IPS-NIHi11 (cell line): ENCODE measurements around the gene DRG2.

Experiments
- DNase-seq: peaks from one replicate; pipeline ENCODE4 v3.0.0; 2012; ENCODE audit warnings: mixed read lengths, low spot score

Gene DRG2

DNA sequence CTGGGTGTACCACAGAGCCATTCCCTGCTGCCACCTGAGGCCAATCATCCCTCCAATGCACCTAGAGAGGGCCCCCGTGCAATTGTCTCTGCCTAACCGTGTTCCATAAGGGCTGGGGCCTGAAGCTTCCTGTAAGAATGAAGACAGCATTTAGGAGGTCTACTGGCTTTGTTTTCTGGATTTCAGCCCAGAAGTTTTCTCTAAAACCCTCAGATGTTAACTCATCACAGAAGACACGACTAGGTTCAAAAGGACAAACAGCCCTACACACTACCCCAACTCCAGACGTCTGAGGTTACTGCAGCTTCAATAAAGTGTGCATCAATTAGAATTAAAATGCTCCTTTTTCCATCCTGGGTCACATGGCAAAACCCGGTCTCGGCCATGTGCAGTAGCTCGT lies 10.8 kb upstream of the DRG2 start:
- no peak for DNase-seq

DNA sequence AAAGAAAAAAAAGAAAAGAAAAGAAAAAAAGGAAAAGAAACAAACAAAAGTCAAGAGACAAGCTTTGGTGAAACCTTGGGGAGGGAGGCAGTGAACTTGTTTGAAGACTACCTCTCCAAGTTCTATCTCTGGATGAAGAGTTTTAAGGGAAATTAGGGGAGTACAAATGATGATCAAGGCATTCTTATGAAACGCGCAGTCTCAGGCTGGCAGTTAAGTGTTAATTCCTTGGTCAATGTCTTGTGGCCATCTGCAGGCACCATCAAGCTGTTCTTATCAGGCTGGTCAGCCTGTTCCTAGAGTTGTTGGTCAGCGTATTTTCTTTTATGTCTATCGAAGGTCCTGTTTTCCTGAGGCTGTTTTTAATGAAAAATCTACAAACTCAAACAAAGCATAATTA lies 8.2 kb upstream of the DRG2 start:
- no peak for DNase-seq

DNA sequence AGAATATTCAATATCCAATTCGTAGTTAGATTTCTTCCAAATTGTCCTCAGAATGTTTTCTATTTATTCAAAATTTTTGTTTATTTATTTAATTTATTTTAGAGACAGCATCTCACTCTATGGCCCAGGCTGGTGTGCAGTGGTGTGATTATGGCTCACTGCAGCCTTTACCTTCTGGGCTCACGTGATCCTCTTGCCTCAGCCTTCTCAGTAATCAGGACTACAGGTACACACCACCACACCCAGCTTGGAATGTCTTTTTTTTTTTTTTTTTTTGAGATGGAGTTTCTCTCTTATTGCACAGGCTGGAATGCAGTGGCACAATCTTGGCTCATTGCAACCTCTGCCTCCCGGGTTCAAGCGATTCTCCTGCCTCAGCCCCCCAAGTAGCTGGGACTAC lies 3.5 kb upstream of the DRG2 start:
- DNase-seq = no peak

DNA sequence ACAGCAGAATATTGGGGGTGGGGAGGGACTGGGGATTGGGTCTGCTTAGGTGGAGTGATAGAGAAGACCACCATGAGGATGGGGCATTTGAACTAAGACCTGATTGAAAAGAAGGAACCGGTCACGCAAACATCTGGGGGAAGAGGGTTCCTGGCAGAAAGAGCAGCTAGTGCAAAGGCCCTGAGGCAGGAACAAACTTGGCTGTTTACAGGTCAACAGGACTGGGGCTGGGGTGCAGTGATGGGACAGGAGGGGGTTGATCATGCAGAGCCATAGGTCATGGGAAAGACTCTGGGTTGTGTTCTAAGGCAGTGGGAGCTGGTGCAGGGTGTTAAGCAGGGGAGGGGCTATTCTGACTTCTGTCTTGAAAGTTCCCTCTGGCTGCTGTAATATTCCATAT lies 1.9 kb downstream of the DRG2 start:
- DNase-seq = no peak

DNA sequence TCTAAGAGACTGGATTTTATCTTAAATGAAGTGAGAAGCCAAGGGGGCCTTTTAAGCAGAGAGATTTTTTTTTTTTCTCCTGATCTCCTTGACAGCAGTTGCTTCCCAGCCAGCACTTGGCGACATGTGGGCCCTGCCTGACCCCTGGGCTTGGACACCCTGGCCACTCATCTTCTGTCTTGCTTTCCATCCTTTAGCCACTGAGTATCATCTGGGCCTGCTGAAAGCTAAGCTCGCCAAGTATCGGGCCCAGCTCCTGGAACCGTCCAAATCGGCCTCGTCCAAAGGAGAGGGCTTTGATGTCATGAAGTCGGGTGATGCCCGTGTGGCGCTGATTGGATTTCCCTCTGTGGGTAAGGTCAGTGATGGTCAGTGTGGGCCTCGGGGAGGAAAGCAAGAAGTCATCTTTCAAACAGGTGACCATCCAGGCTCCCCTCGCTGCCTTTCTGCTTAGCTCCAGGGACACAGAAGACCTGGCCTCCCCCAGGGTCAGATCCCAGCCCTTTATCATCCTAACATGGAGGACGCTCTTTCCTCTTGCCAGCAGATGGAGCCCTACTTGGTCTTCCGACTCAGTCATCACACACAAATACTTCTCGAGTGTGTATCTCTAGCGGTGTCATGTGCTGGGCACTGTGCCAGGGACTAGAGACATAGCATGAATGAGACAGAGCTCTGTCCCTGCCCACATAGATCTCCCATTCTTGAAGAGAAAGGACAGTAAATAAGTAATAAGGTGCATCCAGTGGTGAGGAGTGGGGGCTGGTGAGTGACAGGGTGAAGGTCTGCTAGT lies 6.1 kb downstream of the DRG2 start:
- peak; percentile 52 for DNase-seq

DNA sequence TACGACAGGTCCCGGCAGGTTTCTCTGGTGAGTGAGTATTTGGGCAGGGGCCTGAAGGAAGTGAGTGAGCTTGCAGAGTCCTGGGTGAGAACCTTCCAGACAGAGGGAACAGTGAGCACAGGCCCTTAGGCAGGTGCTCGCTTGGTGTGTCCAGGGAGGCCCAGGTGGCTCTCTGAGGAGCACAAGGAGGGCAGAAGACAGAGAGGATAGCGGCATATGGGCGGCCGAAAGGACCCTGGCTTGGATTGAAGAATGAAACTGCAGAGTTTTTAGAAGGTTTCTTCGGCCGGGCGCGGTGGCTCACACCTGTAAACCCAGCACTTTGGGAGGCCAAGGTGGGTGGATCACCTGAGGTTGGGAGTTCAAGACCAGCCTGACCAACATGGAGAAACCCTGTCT lies 6.7 kb downstream of the DRG2 start:
- no peak for DNase-seq

DNA sequence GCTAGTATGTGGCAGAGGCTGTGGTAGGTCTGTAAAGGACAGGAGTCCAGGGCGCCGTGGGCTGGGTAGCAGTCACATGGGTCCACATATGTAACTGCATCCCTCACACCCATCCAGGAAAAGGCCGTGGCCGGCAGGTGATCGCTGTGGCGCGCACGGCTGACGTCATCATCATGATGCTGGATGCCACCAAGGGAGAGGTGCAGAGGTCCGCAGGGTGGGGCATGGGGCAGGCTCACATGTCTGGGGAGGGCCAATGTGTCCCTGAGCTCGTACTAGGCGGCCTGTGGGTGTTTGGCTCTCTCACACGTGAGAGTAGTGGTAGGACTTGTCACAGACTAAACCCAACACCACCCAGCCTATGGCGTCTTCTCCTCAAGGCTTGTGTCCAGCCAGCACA lies 11.8 kb downstream of the DRG2 start:
- DNase-seq = no peak

DNA sequence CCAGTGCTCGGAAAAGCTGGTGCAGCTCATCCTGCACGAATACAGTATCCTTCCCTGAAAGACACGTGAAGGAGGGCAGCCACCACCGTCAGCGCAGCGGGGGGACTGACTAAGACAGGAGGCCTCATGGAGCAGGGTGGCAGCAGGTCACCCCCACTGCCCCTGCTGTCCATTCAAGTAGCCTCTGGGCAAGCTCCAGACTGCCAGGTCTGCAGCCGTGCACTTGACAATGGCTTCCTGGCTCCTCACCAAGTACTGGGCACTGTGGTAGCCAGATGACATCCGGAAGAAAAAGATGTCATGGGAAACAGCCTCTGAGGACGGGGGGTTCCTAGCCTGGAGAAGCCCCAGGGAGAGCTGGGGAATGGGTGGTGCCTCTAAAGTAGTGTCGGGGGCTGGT lies 12.9 kb downstream of the DRG2 start:
- DNase-seq = no peak

DNA sequence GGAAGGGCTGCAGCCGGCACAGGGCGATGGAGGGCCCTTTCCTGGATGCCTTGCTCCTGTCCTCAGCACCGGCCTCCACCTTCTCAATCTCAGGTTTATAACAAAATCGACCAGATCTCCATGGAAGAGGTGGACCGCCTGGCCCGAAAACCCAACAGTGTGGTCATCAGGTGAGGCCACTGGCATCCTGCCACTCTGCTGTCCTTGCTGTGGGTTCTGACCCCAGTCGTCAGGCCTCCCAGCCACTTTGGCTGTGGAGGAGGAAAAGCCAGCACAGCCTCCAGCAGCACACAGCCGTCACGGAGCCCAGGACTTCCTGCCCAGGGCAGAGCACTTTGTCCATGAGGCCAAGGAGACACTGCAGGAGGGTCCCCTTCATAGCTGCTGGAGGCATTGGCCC lies 14.1 kb downstream of the DRG2 start:
- DNase-seq = no peak

DNA sequence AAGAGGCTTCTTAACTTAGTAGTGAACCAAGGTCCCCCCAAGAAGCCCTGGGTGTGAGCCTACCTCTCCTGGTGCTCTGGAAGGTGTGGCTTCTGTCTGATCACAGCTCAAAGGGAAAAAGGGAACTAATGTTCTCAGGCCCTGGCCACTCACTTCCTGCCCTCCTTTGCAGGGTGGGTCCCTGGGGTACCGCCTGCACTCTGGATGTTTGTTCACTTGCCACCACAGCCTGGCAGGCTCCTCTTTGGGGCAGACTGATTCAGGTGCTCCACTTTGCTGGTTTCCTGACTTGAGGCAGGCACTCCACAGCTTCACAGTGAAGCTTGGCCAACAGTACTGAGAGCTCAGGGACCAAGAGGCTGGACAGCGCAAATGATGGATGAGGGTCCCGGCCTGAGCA lies 14.9 kb downstream of the DRG2 start:
- DNase-seq = no peak

DNA sequence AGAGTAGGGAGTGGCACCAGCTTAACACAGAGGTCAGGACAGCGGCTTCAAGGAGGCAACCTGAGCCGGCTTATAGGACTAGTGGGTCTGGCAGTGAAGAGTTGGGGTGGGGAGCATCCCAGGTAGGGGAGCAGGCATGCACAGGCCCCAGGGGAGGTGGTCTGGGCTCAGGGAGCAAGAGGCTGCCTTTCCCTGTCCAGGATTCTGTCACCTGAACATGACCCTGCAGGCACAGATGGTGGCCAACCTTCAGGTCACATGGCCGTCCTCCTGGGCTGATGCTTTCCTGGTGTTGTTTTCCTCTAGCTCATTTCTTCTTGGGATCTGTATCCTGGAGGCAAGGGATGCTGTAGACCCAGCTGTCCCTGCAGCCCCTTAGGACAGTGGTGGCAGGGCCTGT lies 17.3 kb downstream of the DRG2 start:
- no peak for DNase-seq

DNA sequence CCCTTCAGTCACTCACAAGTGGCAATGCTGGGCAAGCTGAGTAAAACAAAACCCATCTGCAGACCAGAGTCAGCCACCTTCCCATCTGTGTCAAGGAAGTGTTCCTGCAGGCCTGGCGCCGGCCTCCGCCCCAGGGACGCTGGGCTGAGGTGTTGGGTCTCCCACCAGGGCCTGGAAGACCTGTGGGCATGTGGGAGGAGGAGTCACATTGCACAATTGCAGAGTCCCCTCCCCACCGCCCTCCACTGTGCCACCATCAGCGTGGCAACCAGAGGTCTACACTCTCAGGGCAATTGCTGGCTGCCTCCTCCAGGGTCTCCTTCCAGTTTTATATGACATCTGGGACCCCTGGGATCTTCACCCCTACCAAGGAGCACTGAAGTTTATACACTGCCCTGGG lies 17.8 kb downstream of the DRG2 start:
- DNase-seq = no peak

DNA sequence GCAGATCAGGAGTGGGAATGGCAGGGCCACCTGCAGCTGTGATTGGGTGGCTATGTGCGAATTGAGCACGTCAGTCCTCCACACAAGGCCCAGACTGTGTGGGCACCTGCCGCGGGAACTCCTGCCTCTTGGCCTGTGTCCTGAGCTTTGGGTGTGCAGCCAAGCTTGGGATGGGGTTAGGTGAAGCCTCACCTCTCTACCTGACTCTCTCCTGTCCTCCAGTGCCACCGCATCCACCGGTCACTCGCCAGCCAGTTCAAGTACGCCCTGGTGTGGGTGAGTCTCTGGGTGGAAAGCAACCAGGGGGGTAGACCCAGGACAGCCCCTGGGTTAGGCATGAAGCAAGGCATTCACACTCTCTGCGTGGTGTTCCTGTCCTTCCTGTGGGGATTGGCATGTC lies 18.5 kb downstream of the DRG2 start:
- DNase-seq = no peak

DNA sequence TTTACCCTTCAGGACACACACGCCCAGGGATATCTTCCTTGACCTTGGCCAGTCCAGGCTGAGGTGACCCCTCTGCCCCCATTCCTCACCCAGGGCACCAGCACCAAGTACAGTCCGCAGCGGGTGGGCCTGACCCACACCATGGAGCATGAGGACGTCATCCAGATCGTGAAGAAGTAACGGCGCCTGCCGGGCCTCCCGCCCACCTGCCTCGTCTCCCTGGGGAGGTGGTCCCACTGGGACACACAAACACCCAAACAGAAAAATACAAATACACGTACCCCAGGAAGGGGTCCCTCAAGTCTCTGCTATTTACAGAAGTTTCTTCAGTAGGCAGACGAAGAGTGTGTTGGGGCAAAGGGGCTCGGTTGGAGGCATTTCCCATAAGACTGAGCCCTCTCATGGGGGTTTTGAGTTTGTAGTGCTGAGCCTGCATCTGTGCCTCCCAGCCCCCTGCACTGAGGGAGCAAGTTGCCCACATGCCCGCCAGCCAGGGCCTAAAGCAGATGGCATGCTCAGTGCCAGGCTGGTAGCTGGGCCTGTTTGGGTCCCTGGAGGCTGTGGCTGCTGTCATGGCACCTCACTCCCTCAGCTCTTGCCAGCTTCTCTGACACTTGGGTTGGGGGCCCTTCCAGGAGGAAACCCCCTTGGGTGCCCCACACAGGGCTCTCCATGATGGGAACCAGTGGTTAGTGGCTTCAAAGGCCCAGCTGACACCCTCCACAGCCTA lies 19.5 kb downstream of the DRG2 start:
- DNase-seq = no peak

DNA sequence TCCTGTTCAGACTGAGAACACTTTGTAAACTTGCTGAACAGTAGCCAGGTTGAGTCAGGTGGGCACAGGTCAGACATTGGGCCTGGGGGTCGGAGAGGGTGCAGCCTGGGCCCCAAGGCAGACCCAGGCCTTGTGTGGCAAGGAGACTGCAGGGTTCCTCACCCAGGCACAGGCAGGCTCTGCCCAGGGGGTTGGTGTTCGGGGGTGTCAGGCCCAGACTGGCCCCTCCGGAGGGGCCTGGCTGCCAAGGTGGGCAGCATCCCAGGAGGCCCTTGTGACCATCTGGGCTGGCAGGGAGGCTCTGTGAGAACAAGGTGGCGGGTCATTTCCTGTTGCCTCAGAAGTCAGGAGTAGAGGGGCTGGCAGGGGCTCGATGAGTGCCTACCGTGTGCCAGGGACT lies 20.2 kb downstream of the DRG2 start:
- DNase-seq = no peak

DNA sequence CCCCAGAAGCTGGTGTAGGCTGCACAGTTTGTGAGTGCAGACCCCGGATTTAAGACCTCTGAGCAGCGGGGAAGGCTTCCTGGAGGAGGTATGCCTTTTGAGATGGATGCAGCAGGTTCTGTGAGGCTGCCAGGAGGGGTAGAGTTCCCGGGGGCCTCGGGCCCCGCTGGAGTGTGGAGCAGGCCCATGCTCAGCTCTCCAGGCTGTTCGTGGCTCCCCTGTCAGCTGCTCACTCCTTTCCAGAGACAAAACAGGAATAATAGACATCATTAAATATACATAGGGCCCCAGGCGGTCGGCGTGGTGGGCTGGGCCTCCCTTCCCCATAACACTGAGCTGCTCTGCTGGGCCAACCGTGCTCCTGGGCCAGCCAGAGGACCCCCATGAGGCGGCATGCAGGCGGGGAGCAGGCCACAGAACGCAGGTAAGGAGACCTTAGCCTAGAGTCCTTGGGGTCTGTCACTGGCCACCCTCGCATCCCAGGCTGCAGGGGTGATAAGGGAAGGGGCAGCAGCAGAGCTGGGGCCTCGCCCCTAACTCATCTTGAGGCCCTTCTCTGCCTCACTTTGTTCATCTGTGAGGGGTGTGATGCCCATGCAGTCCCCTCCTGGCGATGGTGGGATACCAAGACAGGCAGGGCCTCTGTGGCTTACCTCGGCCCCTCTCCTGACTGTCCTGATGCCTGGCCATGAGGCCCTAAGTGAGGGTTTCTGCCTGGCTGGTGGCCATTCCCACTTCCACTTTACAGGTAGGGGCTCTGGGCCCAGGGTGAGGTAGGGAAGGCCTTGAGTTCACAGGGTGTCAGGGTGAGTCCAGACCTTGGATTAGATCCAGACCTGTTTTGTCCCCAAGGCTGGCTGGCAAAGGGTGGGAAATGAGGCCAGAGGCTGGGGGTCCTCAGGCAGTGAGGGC lies 20.9 kb downstream of the DRG2 start, which contains the start of gene MYO15A:
MYO15A (plus strand) TSS at position 356 of the 912 bp plus-strand sequence. CDS start 10,045 bp downstream, outside the sequence.
- no peak for DNase-seq

DNA sequence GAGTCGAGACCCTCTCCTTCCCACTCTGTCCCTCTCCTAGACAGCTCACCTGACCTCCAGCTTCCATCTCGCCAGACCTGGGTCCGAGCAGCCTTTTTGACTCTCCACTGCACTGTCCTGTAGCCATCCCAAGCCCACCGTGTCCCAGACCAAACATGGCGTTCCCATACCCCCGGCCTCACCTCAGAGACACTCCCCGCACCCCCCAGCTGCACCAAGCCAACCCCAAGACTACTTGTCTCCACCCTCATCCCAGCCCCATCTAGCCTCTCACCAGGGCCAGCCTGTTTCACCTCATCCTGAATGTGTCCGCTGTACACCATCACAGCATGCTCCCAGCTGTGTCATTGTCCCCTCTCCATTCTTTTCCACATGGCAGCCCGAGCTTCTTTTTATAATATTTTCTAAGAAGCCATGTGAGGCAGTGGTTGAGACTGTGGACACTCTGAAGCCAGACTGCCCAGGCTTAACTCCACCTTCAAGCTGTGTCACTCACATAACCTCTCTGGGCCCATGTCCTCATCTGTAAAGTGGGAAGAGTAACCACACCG lies 22.3 kb downstream of the DRG2 start:
- no peak for DNase-seq

DNA sequence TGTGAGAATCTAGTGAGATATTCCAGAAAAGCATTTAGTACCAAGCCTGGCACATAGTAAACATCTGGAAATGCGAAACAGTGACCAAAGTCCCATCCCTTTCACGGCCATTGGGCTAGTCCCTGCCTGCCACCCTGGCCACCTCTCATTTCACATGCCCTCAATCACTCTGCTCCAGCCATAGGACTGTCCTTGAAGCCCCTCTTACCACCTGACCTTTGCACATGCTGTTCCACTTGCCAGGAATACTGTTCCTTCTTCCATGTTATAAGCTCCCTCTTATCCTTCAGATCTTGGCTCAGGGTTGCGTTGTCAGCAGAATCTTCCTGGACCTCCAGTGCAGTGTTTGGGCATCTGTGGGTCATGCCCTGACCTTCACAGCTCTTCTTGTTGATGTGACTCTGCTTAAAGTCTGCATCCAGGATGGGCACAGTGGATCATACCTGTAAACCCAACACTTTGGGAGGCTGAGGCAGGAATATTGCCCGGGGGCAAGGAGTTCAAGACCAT lies 22.9 kb downstream of the DRG2 start:
- DNase-seq = no peak

DNA sequence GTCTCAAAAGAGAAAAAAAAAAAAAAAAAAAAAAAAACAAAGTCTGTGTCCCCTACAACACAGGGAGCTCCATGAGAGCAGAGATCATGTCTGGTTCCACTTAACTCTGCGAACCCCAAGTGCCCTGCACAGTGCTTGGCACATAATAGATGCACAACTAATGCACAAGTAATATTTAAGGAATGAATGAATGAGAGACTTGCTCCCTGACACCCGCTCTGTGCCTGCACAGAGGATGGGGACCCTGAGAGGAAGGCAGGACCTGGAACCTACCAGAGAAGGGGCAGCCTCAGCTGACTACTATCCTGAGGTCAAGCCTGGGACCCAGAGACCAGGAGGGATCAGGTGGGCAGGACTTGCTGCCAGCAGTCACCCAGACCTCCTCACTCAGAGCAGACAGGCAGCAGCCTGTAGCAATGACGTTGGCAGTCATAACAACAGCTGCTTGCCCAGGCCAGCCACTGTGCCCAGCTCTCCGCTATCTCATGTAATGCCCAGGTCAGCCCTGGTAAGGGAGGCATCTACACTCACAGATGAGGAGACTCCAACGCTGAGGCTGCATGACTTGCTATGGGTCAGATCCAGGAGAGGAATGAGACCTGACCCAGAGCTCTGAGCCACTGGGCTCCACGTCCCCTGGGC lies 23.7 kb downstream of the DRG2 start:
- no peak for DNase-seq

DNA sequence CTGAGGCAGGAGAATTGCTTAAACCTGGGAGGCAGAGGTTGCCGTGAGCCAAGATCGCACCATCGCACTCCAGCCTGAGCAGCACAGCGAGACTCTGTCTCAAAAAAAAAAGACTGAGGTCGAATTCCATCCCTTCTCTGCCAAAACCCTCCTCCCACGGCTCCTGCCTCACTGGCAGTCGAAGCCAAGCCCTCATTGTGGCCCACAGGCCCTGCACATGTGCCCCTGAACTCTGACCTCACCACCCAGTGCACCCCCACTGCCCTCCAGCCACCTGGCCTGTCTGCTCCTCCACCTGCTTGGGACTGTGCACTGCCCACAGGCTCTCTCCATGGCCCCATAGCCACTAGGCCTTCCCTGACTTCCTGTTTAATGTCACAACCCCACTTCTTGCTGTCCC lies 27.8 kb downstream of the DRG2 start:
- no peak for DNase-seq

DNA sequence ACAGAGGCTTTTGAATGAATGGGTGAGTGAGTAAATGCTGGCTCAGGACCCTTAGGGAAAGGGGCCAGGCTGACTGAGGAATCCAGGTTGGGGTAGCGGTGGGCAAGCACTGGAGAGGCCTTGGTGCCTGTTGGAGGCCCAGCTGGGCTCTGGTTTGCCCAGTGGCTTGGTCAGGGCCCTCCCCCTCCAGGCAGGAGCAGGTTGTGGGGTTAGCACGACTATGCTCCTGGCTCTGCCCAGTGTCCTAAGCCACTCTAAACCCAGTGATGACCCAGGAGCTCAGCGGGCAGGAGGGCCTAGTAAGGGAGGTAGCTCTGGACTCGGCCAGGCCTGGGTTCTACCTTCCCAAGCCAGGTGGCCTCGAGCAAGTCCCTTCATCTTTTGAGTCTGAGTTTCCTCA lies 28.3 kb downstream of the DRG2 start:
- no peak for DNase-seq

DNA sequence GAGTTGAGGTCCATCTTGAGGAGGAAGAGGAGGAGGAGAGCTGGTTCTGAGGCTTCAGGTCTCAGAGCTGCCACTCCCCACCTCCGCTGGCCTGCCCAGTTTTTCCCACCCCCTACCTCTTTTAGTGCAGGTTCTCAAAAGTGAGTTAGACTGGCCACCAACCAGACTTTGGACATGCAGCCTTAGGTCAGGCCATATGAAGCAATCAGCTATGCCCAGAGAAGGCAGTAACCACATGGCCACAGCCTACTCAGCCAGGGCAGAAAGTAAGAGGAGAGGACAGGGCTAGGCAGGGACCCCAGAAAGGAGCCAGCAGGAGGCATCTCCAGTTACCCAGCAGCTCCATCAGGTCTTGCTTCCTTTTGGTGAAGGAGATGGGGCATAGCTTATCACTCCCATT lies 29.8 kb downstream of the DRG2 start:
- no peak for DNase-seq
